H1 (cell line): ENCODE measurements around the gene MATN1. TPM values are rescaled to one million over a fixed set of nuclear protein-coding genes. Genes with fewer than 3 reads are reported as not detected.

ENCODE experiments used
- CTCF ChIA-PET: fragments of 300-600 bp; sonication (Branson Sonifier 250); formaldehyde crosslinking; loops from one replicate; lab custom pipeline; 2021; ENCODE audit not compliant: partially characterized antibody; lab: Charles Lee
- POLR2A ChIA-PET: fragments of 300-600 bp; sonication (Branson Sonifier 250); formaldehyde crosslinking; loops from one replicate; lab custom pipeline; 2021; ENCODE audit warnings: inconsistent platforms; ENCODE audit not compliant: partially characterized antibody; lab: Charles Lee
- DNase-seq, 2 experiments: peaks; one replicate each; pipeline versions ENCODE4 v3.0.0 to v3.0.0-alpha.2; 2010 to 2022; ENCODE audit warnings: low spot score in 2 of 2, low read depth in 1 of 2, mixed read lengths in 1 of 2
- FAIRE-seq: peaks from 2 replicates; lab custom pipeline; 2011; peaks lifted over from hg19 to GRCh38; lab: Jason Lieb, UNC
- H2AFZ ChIP-seq: 2 replicates; pipeline ENCODE4 v1.8.1; 2012; ENCODE audit warnings: low read length, inconsistent platforms
- H2AK5ac ChIP-seq: 2 replicates; pipeline ENCODE4 v1.6.1; 2013; ENCODE audit warnings: low read depth, low read length
- H2BK120ac ChIP-seq: replicated peaks from 2 replicates; pipeline ENCODE3; 2013; ENCODE audit warnings: low read depth, low read length, inconsistent platforms
- H2BK12ac ChIP-seq: 2 replicates; pipeline ENCODE4 v1.6.1; 2013; ENCODE audit warnings: low read depth, low read length
- H2BK15ac ChIP-seq: 2 replicates; pipeline ENCODE4 v1.6.1; 2013; ENCODE audit warnings: low read length
- H2BK20ac ChIP-seq: 2 replicates; pipeline ENCODE4 v1.6.1; 2013; ENCODE audit warnings: low read length
- H2BK5ac ChIP-seq: 2 replicates; pipeline ENCODE4 v1.6.1; 2013; ENCODE audit warnings: low read depth, low read length
- H3K14ac ChIP-seq: 2 replicates; pipeline ENCODE4 v1.6.1; 2013; ENCODE audit warnings: inconsistent platforms; ENCODE audit not compliant: insufficient read length
- H3K18ac ChIP-seq: 2 replicates; pipeline ENCODE4 v1.6.1; 2013; ENCODE audit warnings: low read length; ENCODE audit errors: extremely low read depth
- H3K23ac ChIP-seq: 2 replicates; pipeline ENCODE4 v1.6.1; 2013; ENCODE audit warnings: inconsistent platforms; ENCODE audit not compliant: insufficient read length
- H3K23me2 ChIP-seq: 2 replicates; pipeline ENCODE4 v1.6.1; 2013; ENCODE audit warnings: low read depth, low read length
- H3K27ac ChIP-seq: 2 replicates; pipeline ENCODE4 v1.6.1; 2011; ENCODE audit warnings: low read depth, low read length, inconsistent platforms
- H3K27me3 ChIP-seq, 4 experiments: replicated peaks in 1 of 4; 1 replicate in 1 of 4; 2 replicates in 3 of 4; pipeline versions ENCODE4 v1.6.1 to v1.8.1; 2011 to 2013; ENCODE audit warnings: low read length in 3 of 4, mild to moderate bottlenecking in 3 of 4, inconsistent platforms in 2 of 4, mixed read lengths in 2 of 4, moderate library complexity in 1 of 4; ENCODE audit not compliant: control insufficient read depth in 3 of 4, insufficient read depth in 3 of 4; ENCODE audit errors: extremely low read depth in 1 of 4
- H3K36me3 ChIP-seq, 4 experiments: 2 replicates each; pipeline versions ENCODE4 v1.6.1 to v1.8.1; 2011 to 2013; ENCODE audit warnings: mild to moderate bottlenecking in 4 of 4, low read length in 3 of 4, moderate library complexity in 2 of 4, control low read depth in 1 of 4, inconsistent platforms in 1 of 4; ENCODE audit not compliant: insufficient read depth in 4 of 4, control insufficient read depth in 2 of 4
- H3K4ac ChIP-seq: replicated peaks from 2 replicates; pipeline ENCODE3; 2013; ENCODE audit warnings: low read length, low read depth, mixed read lengths, inconsistent platforms; ENCODE audit not compliant: insufficient read length
- H3K4me1 ChIP-seq, 4 experiments: replicated peaks in 1 of 4; 1 replicate in 1 of 4; 2 replicates in 3 of 4; pipeline versions ENCODE4 v1.6.1 to v1.8.1; 2011 to 2013; ENCODE audit warnings: low read length in 3 of 4, inconsistent platforms in 2 of 4, mixed read lengths in 1 of 4; ENCODE audit not compliant: insufficient read depth in 4 of 4, control insufficient read depth in 3 of 4
- H3K4me2 ChIP-seq, 2 experiments: 2 replicates each; pipeline versions ENCODE4 v1.6.1 to v1.8.1; 2011 to 2013; ENCODE audit warnings: low read depth in 2 of 2, low read length in 2 of 2, control low read depth in 1 of 2, inconsistent platforms in 1 of 2, mild to moderate bottlenecking in 1 of 2; ENCODE audit not compliant: insufficient read depth in 1 of 2
- H3K4me3 ChIP-seq, 4 experiments: fragments of 200-600, 300-600 bp in 1 of 4; sonication (generic), shearing (Covaris generic), sonication (Bioruptor Twin) in 1 of 4; 2 replicates each; pipeline versions ENCODE4 v1.5.1 to v1.8.1; 2011 to 2016; ENCODE audit warnings: low read length in 4 of 4, low read depth in 3 of 4, control low read depth in 2 of 4, inconsistent platforms in 2 of 4, mild to moderate bottlenecking in 2 of 4, mixed read lengths in 1 of 4, moderate library complexity in 1 of 4; ENCODE audit not compliant: insufficient read depth in 2 of 4; ENCODE audit errors: extremely low read depth in 1 of 4
- H3K56ac ChIP-seq: replicated peaks from 2 replicates; pipeline ENCODE3; 2013; ENCODE audit warnings: low read depth, mild to moderate bottlenecking, mixed read lengths, low read length, inconsistent platforms; ENCODE audit not compliant: insufficient read length
- H3K79me1 ChIP-seq: 2 replicates; pipeline ENCODE4 v1.6.1; 2013; ENCODE audit warnings: low read depth, low read length, control low read depth
- H3K79me2 ChIP-seq, 2 experiments: 2 replicates each; pipeline versions ENCODE4 v1.6.1 to v1.8.1; 2012 to 2013; ENCODE audit warnings: low read length in 2 of 2, mild to moderate bottlenecking in 2 of 2, inconsistent platforms in 1 of 2; ENCODE audit not compliant: insufficient read depth in 2 of 2, control insufficient read depth in 1 of 2
- H3K9ac ChIP-seq, 4 experiments: replicated peaks in 1 of 4; 1 replicate in 1 of 4; 2 replicates in 3 of 4; pipeline versions ENCODE4 v1.6.1 to v1.8.1; 2011 to 2013; ENCODE audit warnings: low read depth in 3 of 4, low read length in 3 of 4, control low read depth in 2 of 4, mild to moderate bottlenecking in 2 of 4, moderate library complexity in 2 of 4, inconsistent platforms in 1 of 4; ENCODE audit errors: extremely low read depth in 1 of 4
- H3K9me3 ChIP-seq, 2 experiments: 2 replicates each; pipeline versions ENCODE4 v1.6.1 to v1.8.1; 2012 to 2013; ENCODE audit warnings: mild to moderate bottlenecking in 2 of 2, moderate library complexity in 2 of 2, control low read depth in 1 of 2, inconsistent platforms in 1 of 2, low read depth in 1 of 2, low read length in 1 of 2, mixed read lengths in 1 of 2; ENCODE audit not compliant: insufficient read depth in 2 of 2
- H4K20me1 ChIP-seq, 2 experiments: replicated peaks in 1 of 2; 2 replicates each; pipeline versions ENCODE3 to v1.8.1; 2011 to 2013; ENCODE audit warnings: inconsistent platforms in 2 of 2, low read length in 2 of 2, mild to moderate bottlenecking in 1 of 2; ENCODE audit not compliant: insufficient read depth in 2 of 2, control insufficient read depth in 1 of 2
- H4K5ac ChIP-seq: 2 replicates; pipeline ENCODE4 v1.6.1; 2013; ENCODE audit warnings: low read length, low read depth, mixed read lengths, inconsistent platforms; ENCODE audit not compliant: insufficient read length
- H4K8ac ChIP-seq: 2 replicates; pipeline ENCODE4 v1.8.0; 2013; ENCODE audit warnings: mild to moderate bottlenecking, moderate library complexity, low read length, inconsistent platforms; ENCODE audit not compliant: insufficient read depth; ENCODE audit errors: extremely low read depth
- H4K91ac ChIP-seq: replicated peaks from 2 replicates; pipeline ENCODE3; 2013; ENCODE audit warnings: low read length, mixed read lengths, inconsistent platforms; ENCODE audit not compliant: insufficient read length
- BACH1 ChIP-seq: IDR thresholded peaks from 2 replicates; pipeline ENCODE4 v1.6.1; 2012; ENCODE audit warnings: low read length, improper control_type of control experiment
- CBX8 ChIP-seq: fragments of 300-800, 300-1000 bp; sonication (generic); IDR thresholded peaks from 2 replicates; pipeline ENCODE4 v1.7.1; 2016; ENCODE audit warnings: low read depth, low read length, borderline replicate concordance
- CEBPB ChIP-seq: IDR thresholded peaks from 2 replicates; pipeline ENCODE4 v1.6.1; 2012; ENCODE audit warnings: low read depth, low read length
- CHD1 ChIP-seq: IDR thresholded peaks from 2 replicates; pipeline ENCODE4 v1.6.1; 2012; ENCODE audit warnings: low read depth, low read length, improper control_type of control experiment
- CTBP2 ChIP-seq: IDR thresholded peaks from 2 replicates; pipeline ENCODE4 v1.7.0; 2011; ENCODE audit warnings: borderline replicate concordance, mild to moderate bottlenecking, moderate library complexity, mixed read lengths, low read length; ENCODE audit not compliant: insufficient read depth, insufficient read length
- HDAC2 ChIP-seq, 2 experiments: fragments of 300-600 bp in 1 of 2; sonication (generic) in 1 of 2; IDR thresholded peaks; 2 replicates each; pipeline ENCODE4 v1.6.1; 2011 to 2012; ENCODE audit warnings: low read depth in 2 of 2, low read length in 2 of 2, mild to moderate bottlenecking in 2 of 2, moderate library complexity in 2 of 2, borderline replicate concordance in 1 of 2, inconsistent platforms in 1 of 2
- JUND ChIP-seq: IDR thresholded peaks from 2 replicates; pipeline ENCODE4 v1.6.1; 2011; ENCODE audit warnings: mild to moderate bottlenecking, improper control_type of control experiment, low read length
- KDM4A ChIP-seq: IDR thresholded peaks from one replicate; pipeline ENCODE4 v1.7.1; 2012; ENCODE audit warnings: low read depth, mild to moderate bottlenecking, moderate library complexity, low read length, inconsistent platforms; ENCODE audit not compliant: severe bottlenecking
- MAFK ChIP-seq: IDR thresholded peaks from 2 replicates; pipeline ENCODE4 v1.6.1; 2012; ENCODE audit warnings: low read depth, mild to moderate bottlenecking, improper control_type of control experiment, low read length
- POLR2AphosphoS5 ChIP-seq: IDR thresholded peaks from 2 replicates; pipeline ENCODE4 v1.6.1; 2011; ENCODE audit warnings: low read depth, low read length
- POU5F1 ChIP-seq: IDR thresholded peaks from 2 replicates; pipeline ENCODE4 v1.6.1; 2011; ENCODE audit warnings: low read depth, mild to moderate bottlenecking, low read length, moderate library complexity
- SIX5 ChIP-seq: IDR thresholded peaks from 2 replicates; pipeline ENCODE4 v1.6.1; 2011; ENCODE audit warnings: mild to moderate bottlenecking, low read depth, low read length
- SP2 ChIP-seq: IDR thresholded peaks from 2 replicates; pipeline ENCODE4 v1.6.1; 2012; ENCODE audit warnings: mild to moderate bottlenecking, low read length, inconsistent platforms
- WGBS, 2 experiments: shearing (Covaris generic) in 1 of 2; methylation state at CpG; one replicate each; pipeline versions ENCODE4 v1.1.6 to v1.1.7; 2013 to 2015; ENCODE audit warnings: low lambda C conversion rate in 2 of 2, mixed read lengths in 2 of 2, inconsistent platforms in 1 of 2, low coverage in 1 of 2, missing lambda C conversion rate in 1 of 2; ENCODE audit not compliant: insufficient replicate concordance in 2 of 2, insufficient coverage in 1 of 2, insufficient read length in 1 of 2; ENCODE audit errors: extremely low coverage in 1 of 2, missing lambda C conversion rate in 1 of 2; 5-methylcytosine and 5-hydroxymethylcytosine counted together
- polyA plus RNA-seq, 7 experiments: library from polyadenylated mRNA; depleted of rRNA in 3 of 7; stranded (reverse) in 5 of 7; unstranded in 2 of 7; fragments of >200 nt in 5 of 7; fragments of 200-250 nt in 2 of 7; gene quantifications; 1 replicate in 5 of 7; 2 replicates in 1 of 7; 4 replicates in 1 of 7; pipeline versions ENCODE4 v1.2.1 to v1.2.3, GENCODE V29; 2011 to 2013; ENCODE audit warnings: missing spikeins in 2 of 7, mixed read lengths in 2 of 7
- total RNA-seq: library from RNA; stranded (reverse); fragmentation: NEBNext Ultra II Directional; extraction: Animal tissue kit (Norgen Biotek cat#: 25700); gene quantifications from 2 replicates; pipeline ENCODE4 v1.2.1, GENCODE V29; 2021
- TF ChIP-seq, protein P1 (sequence below): IDR thresholded peaks from 2 replicates; pipeline ENCODE4 v1.6.1; 2011; ENCODE audit warnings: low read depth, mild to moderate bottlenecking, low read length; ENCODE audit not compliant: insufficient read depth

Gene MATN1
- total and polyA plus RNA-seq, 2 of the 8 experiments (the other 6 are each of a cell fraction or from before 2014, with no cell fraction given) = 0.12 to 0.28 TPM

DNA sequence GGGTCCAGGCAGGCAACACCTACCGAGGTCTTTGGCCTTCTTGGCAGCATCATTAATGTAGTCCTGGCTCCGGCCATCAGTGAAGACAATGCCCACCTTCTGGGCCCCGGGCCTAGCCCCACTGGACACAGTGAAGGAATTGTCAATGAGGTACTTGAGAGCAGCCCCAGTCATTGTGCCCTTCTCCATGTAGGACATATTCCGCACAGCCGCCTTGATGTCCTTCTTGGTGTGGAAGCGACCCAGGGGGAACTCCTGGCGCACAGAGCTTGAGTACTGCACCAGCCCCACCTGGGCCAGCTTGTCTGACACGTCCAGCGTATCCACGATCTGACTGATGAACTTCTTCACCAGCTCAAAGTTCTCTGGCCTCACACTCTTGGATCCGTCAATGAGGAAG lies 7.5 kb downstream of the MATN1 start:
- Histone ChIP-seq H4K8ac (peak overlapping the region; percentile 58; the same call in 1 of the 2 replicates), H4K5ac (no peak overlapping the region), H3K4ac (no peak overlapping the region), H3K27me3 (no peaks in the 10 kb centered on the region; a peak in 1 of 7 replicates), H4K20me1 (no peaks in the 10 kb centered on the region), H3K23ac (no peak overlapping the region), H3K4me3 (no peak overlapping the region), H3K9ac (no peak overlapping the region), H3K4me2 (no peak overlapping the region), H2AFZ (no peak overlapping the region), H3K9me3 (peaks cover 10 to 11% of the 10 kb centered on the region in 2 experiments), H2BK12ac (no peak overlapping the region), H3K79me2 (no peaks in the 10 kb centered on the region), H3K18ac (no peak overlapping the region), H4K91ac (no peak overlapping the region), H2BK20ac (no peak overlapping the region), H2BK120ac (no peak overlapping the region), H3K23me2 (peaks cover 10% of the 10 kb centered on the region; the same call in 1 of the 2 replicates), H2AK5ac (no peak overlapping the region), H3K56ac (no peak overlapping the region), H3K27ac (no peak overlapping the region), H3K79me1 (no peaks in the 10 kb centered on the region), H2BK15ac (no peak overlapping the region), H2BK5ac (no peak overlapping the region), H3K36me3 (no peaks in the 10 kb centered on the region), H3K14ac (no peak overlapping the region), H3K4me1 (peaks cover 0 to 4% (median 1%) of the 10 kb centered on the region in 4 experiments; a peak in 5 of 7 replicates)
- no peak for FAIRE-seq
- no peak for DNase-seq
- CTCF ChIA-PET = interaction anchor here (0.6 to 55.1 kb wide), 12 partner anchors 12 to 1475 kb away, joined by 3 to 1640 read pairs (median 4); partner anchors contain the start of gene LAPTM5
- 95% methylated on average over 11 of the region's 11 CpGs; no CpG with 5 or more reads in 1 of the 2 experiments for WGBS, 2 experiments
- POLR2A ChIA-PET = interaction anchor here (0.7 kb wide), 1 partner anchor 175 kb away, joined by 3 read pairs; no protein-coding TSS in a partner anchor
- TF ChIP-seq SIX5 (no peak), CTBP2 (no peak), CEBPB (no peak), MAFK (no peak), POU5F1 (no peak), CHD1 (no peak), BACH1 (no peak), POLR2AphosphoS5 (no peak), SP2 (no peak), JUND (no peak), KDM4A (no peak), CBX8 (no peak), HDAC2 (IDR thresholded peaks at IDR 0.05; ENCODE audit: borderline replicate concordance in 1 of 2, low read depth in 2 of 2, low read length in 2 of 2) (no peak)
- TF ChIP-seq, protein P1, sequence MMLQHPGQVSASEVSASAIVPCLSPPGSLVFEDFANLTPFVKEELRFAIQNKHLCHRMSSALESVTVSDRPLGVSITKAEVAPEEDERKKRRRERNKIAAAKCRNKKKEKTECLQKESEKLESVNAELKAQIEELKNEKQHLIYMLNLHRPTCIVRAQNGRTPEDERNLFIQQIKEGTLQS = no peak
